Measurements from ENCODE around the gene TOP3B. TPM values are rescaled to one million over a fixed set of nuclear protein-coding genes. Genes with fewer than 3 reads are reported as not detected.
A peak's percentile ranks its signal among the peaks of the same experiment; 100 is the strongest.

The TOP3B gene
- total and polyA plus RNA-seq, 2 donors from 2014 or later: 8.1 to 26.7 TPM

- Histone ChIP-seq H3K4me3 (ENCODE audit: low read length in 3 of 3) (no peak overlapping the region), H3K27me3 (ENCODE audit: control insufficient read depth, insufficient read depth, low read length) (no peaks in the 10 kb centered on the region), H3K4me1 (ENCODE audit: control insufficient read depth in 2 of 3, insufficient read depth in 2 of 3, low read depth in 1 of 3, low read length in 3 of 3) (peaks cover 0 to 9% (median 0%) of the 10 kb centered on the region in 3 donors), H3K27ac (ENCODE audit: low read depth in 2 of 2, low read length in 2 of 2) (no peak overlapping the region), H3K9ac (ENCODE audit: low read length in 3 of 3) (no peak overlapping the region), H3K9me3 (ENCODE audit: control insufficient read depth in 2 of 3, insufficient read depth in 1 of 3, low read length in 3 of 3) (no peaks in the 10 kb centered on the region), H3K36me3 (ENCODE audit: control insufficient read depth in 2 of 3, insufficient read depth in 3 of 3, low read length in 3 of 3) (no peaks in the 10 kb centered on the region)
- no peak for FAIRE-seq
- peak in 3 of 5 donors; percentile 7 to 34 (median 29) for DNase-seq
- TF ChIP-seq, protein P1, sequence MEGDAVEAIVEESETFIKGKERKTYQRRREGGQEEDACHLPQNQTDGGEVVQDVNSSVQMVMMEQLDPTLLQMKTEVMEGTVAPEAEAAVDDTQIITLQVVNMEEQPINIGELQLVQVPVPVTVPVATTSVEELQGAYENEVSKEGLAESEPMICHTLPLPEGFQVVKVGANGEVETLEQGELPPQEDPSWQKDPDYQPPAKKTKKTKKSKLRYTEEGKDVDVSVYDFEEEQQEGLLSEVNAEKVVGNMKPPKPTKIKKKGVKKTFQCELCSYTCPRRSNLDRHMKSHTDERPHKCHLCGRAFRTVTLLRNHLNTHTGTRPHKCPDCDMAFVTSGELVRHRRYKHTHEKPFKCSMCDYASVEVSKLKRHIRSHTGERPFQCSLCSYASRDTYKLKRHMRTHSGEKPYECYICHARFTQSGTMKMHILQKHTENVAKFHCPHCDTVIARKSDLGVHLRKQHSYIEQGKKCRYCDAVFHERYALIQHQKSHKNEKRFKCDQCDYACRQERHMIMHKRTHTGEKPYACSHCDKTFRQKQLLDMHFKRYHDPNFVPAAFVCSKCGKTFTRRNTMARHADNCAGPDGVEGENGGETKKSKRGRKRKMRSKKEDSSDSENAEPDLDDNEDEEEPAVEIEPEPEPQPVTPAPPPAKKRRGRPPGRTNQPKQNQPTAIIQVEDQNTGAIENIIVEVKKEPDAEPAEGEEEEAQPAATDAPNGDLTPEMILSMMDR (IDR thresholded peaks at IDR 0.05; ENCODE audit: borderline replicate concordance, extremely low read depth, insufficient read depth): peak; percentile 2
- intact Hi-C loops (cut with DNase I): no loop called here
Observed at GRCh38 chr22:21984793-21985192, 2.2 kb upstream of the TOP3B start.

- TF ChIP-seq, protein P1 (IDR thresholded peaks at IDR 0.05; ENCODE audit: borderline replicate concordance, extremely low read depth, insufficient read depth): no peak
- peaks cover 0 to 9% (median 0%) of the 10 kb centered on the region in 3 donors for H3K4me1 ChIP-seq (ENCODE audit: control insufficient read depth in 2 of 3, insufficient read depth in 2 of 3, low read depth in 1 of 3, low read length in 3 of 3)
- intact Hi-C loops (cut with DNase I): no loop called here
- no peaks in the 10 kb centered on the region for H3K9me3 ChIP-seq (ENCODE audit: control insufficient read depth in 2 of 3, insufficient read depth in 1 of 3, low read length in 3 of 3)
- no peaks in the 10 kb centered on the region for H3K36me3 ChIP-seq (ENCODE audit: control insufficient read depth in 2 of 3, insufficient read depth in 3 of 3, low read length in 3 of 3)
- H3K9ac ChIP-seq (ENCODE audit: low read length in 3 of 3): peak overlapping the region; percentile 35 to 87 (median 43)
- DNase-seq: peak in 2 of 5 donors; percentile 1 to 4
- H3K27ac ChIP-seq (ENCODE audit: low read depth in 2 of 2, low read length in 2 of 2): no peak overlapping the region
- H3K4me3 ChIP-seq (ENCODE audit: low read length in 3 of 3): peak overlapping the region; percentile 71 to 80 (median 79)
- FAIRE-seq: no peak
- H3K27me3 ChIP-seq (ENCODE audit: control insufficient read depth, insufficient read depth, low read length): no peaks in the 10 kb centered on the region
Observed at GRCh38 chr22:21981874-21982273, 713 bp downstream of the TOP3B start.

- Histone ChIP-seq H3K36me3 (ENCODE audit: control insufficient read depth in 2 of 3, insufficient read depth in 3 of 3, low read length in 3 of 3) (peaks cover 0 to 1% (median 0%) of the 10 kb centered on the region in 3 donors), H3K9ac (ENCODE audit: low read length in 3 of 3) (no peak overlapping the region), H3K27ac (ENCODE audit: low read depth in 2 of 2, low read length in 2 of 2) (no peak overlapping the region), H3K4me3 (ENCODE audit: low read length in 3 of 3) (no peak overlapping the region), H3K4me1 (ENCODE audit: control insufficient read depth in 2 of 3, insufficient read depth in 2 of 3, low read depth in 1 of 3, low read length in 3 of 3) (peaks cover 0 to 9% (median 0%) of the 10 kb centered on the region in 3 donors), H3K27me3 (ENCODE audit: control insufficient read depth, insufficient read depth, low read length) (no peaks in the 10 kb centered on the region), H3K9me3 (ENCODE audit: control insufficient read depth in 2 of 3, insufficient read depth in 1 of 3, low read length in 3 of 3) (no peaks in the 10 kb centered on the region)
- DNase-seq (peak in 1 of 5 donors; percentile 11), FAIRE-seq (no peak)
- TF ChIP-seq, protein P1 (IDR thresholded peaks at IDR 0.05; ENCODE audit: borderline replicate concordance, extremely low read depth, insufficient read depth): no peak
- intact Hi-C loops (cut with DNase I): no loop called here
Observed at GRCh38 chr22:21980547-21980946, 2.0 kb downstream of the TOP3B start.

All from kidney (tissue), 14 donors.